HepG2 (cell line): ENCODE results near the gene KLK11. TPM values are rescaled to one million over a fixed set of nuclear protein-coding genes. Genes with fewer than 3 reads are reported as not detected.

ENCODE experiments used
- ATAC-seq: fragments of 200-7000 bp; cut with Tn5 transposase; 3 replicates; pipeline ENCODE4 v1.9.1; 2020; ENCODE audit warnings: mild to moderate bottlenecking, moderate library complexity
- BruUV-seq: library from RNA; stranded (reverse); fragments of 400-500 nt; replicated peaks from 2 replicates; lab custom pipeline; 2021; lab: Mats Ljungman, UMichigan
- CTCF ChIA-PET: fragments of 300-600 bp; formaldehyde crosslinking; extraction: SDS; loops from one replicate; lab custom pipeline; 2021; ENCODE audit warnings: low total read pairs, inconsistent platforms, low intra/inter-chr PET ratio; lab: Yijun Ruan, JAX
- POLR2A ChIA-PET: fragments of 350-600 bp; sonication (Branson Sonifier 250); formaldehyde crosslinking; loops from one replicate; lab custom pipeline; 2020; ENCODE audit warnings: antibody characterized with exemption, inconsistent platforms; lab: Yijun Ruan, JAX
- DNase-seq: peaks from one replicate; pipeline ENCODE4 v3.0.0-alpha.2; 2015; ENCODE audit warnings: low spot score
- FAIRE-seq: peaks from 3 replicates; lab custom pipeline; 2011; peaks lifted over from hg19 to GRCh38; lab: Jason Lieb, UNC
- H2AFZ ChIP-seq: one replicate; pipeline ENCODE4 v1.6.1; 2011; ENCODE audit warnings: low read length, inconsistent platforms
- H3K27ac ChIP-seq: fragments of 300-600 bp; 3 replicates; pipeline ENCODE4 v1.8.0; 2011; ENCODE audit warnings: mixed run types, mild to moderate bottlenecking, mixed read lengths, low read length, inconsistent platforms; ENCODE audit not compliant: insufficient read depth; ENCODE audit errors: extremely low read length
- H3K27me3 ChIP-seq, 2 experiments: fragments of 200-600 bp in 1 of 2; 2 replicates in 1 of 2; 3 replicates in 1 of 2; pipeline versions ENCODE4 v1.6.0 to v1.8.0; 2011; ENCODE audit warnings: low read length in 2 of 2, mild to moderate bottlenecking in 2 of 2, moderate library complexity in 2 of 2, inconsistent platforms in 1 of 2; ENCODE audit not compliant: insufficient read depth in 2 of 2, control insufficient read depth in 1 of 2
- H3K36me3 ChIP-seq, 2 experiments: fragments of 200-600 bp in 1 of 2; replicated peaks in 1 of 2; 2 replicates in 1 of 2; 3 replicates in 1 of 2; pipeline versions ENCODE4 v1.5.1 to v1.8.0; 2011; ENCODE audit warnings: low read length in 2 of 2, inconsistent platforms in 1 of 2; ENCODE audit not compliant: insufficient read depth in 2 of 2, control insufficient read depth in 1 of 2
- H3K4me1 ChIP-seq: 2 replicates; pipeline ENCODE4 v1.5.1; 2012; ENCODE audit warnings: low read length, inconsistent platforms; ENCODE audit not compliant: insufficient read depth
- H3K4me2 ChIP-seq: 2 replicates; pipeline ENCODE4 v1.6.0; 2011; ENCODE audit warnings: low read depth, low read length, inconsistent platforms
- H3K4me3 ChIP-seq, 3 experiments: fragments of 200-600 bp in 1 of 3; sonication (generic), shearing (Covaris generic) in 1 of 3; replicated peaks in 1 of 3; 2 replicates each; pipeline ENCODE4 v1.5.1; 2011 to 2016; ENCODE audit warnings: low read length in 3 of 3, inconsistent platforms in 2 of 3, low read depth in 2 of 3, mild to moderate bottlenecking in 2 of 3, control low read depth in 1 of 3, mixed read lengths in 1 of 3; ENCODE audit not compliant: insufficient read depth in 1 of 3
- H3K79me2 ChIP-seq: one replicate; pipeline ENCODE4 v1.6.1; 2011; ENCODE audit warnings: low read length, inconsistent platforms; ENCODE audit not compliant: insufficient read depth
- H3K9ac ChIP-seq: 2 replicates; pipeline ENCODE4 v1.6.0; 2011; ENCODE audit warnings: mild to moderate bottlenecking, low read depth, low read length, inconsistent platforms; ENCODE audit not compliant: insufficient read depth
- H3K9me3 ChIP-seq: 2 replicates; pipeline ENCODE4 v1.5.1; 2012; ENCODE audit warnings: mild to moderate bottlenecking, low read length
- H4K20me1 ChIP-seq: 2 replicates; pipeline ENCODE4 v1.6.0; 2011; ENCODE audit warnings: inconsistent platforms, mild to moderate bottlenecking, low read length, moderate library complexity; ENCODE audit not compliant: insufficient read depth
- ELF4 ChIP-seq: sonication (generic); formaldehyde crosslinking; IDR thresholded peaks from 2 replicates; pipeline ENCODE4 v1.5.0; 2020; ENCODE audit warnings: missing genetic modification reagents, mild to moderate bottlenecking, moderate library complexity, borderline replicate concordance
- HMG20A ChIP-seq: IDR thresholded peaks from 2 replicates; pipeline ENCODE4 v1.6.1; 2016; ENCODE audit warnings: borderline replicate concordance
- MEIS2 ChIP-seq: sonication (generic); formaldehyde crosslinking; IDR thresholded peaks from 2 replicates; pipeline ENCODE4 v1.9.0; 2021; ENCODE audit warnings: mild to moderate bottlenecking, missing genetic modification reagents
- MYNN ChIP-seq: sonication (generic); formaldehyde crosslinking; IDR thresholded peaks from 2 replicates; pipeline ENCODE4 v1.4.0; 2020; ENCODE audit warnings: mild to moderate bottlenecking, low read depth, missing genetic modification reagents
- PBX3 ChIP-seq: sonication (generic); formaldehyde crosslinking; IDR thresholded peaks from 2 replicates; pipeline ENCODE4 v1.8.1; 2023; ENCODE audit warnings: missing genetic modification reagents, inconsistent platforms, borderline replicate concordance
- SKIL ChIP-seq: sonication (generic); formaldehyde crosslinking; IDR thresholded peaks from 2 replicates; pipeline ENCODE4 v1.8.0; 2022; ENCODE audit warnings: missing genetic modification reagents, mild to moderate bottlenecking, moderate library complexity, borderline replicate concordance
- SNRNP70 ChIP-seq: fragments of 200-400 bp; formaldehyde crosslinking; IDR thresholded peaks from 2 replicates; pipeline ENCODE4 v1.6.1; 2017; ENCODE audit warnings: mild to moderate bottlenecking, low read depth, low read length, moderate library complexity
- WGBS: methylation state at CpG from one replicate; pipeline ENCODE4 v1.1.6; 2017; ENCODE audit warnings: low lambda C conversion rate; 5-methylcytosine and 5-hydroxymethylcytosine counted together
- in situ Hi-C: cut with HindIII; loops from 2 replicates; pipeline ENCODE4 v1.10.0; 2017; ENCODE audit warnings: low pct_unique_long_range_greater_than_20kb; ENCODE audit not compliant: extremely low pct_ligation_motif_present
- intact Hi-C: fragments of 100-400 bp; cut with micrococcal nuclease; formaldehyde crosslinking; loops from one replicate; pipeline ENCODE4 v1.10.0; 2022; ENCODE audit not compliant: unreplicated experiment
- polyA plus RNA-seq, 8 experiments: library from polyadenylated mRNA; depleted of rRNA in 3 of 8; stranded (reverse) in 7 of 8; unstranded in 1 of 8; fragments of >200 nt; fragmentation: Illumina TruSeq in 4 of 8; extraction: Trizol in 4 of 8; gene quantifications; 2 replicates each; pipeline versions ENCODE4 v1.2.1 to v1.2.3, GENCODE V29; 2011 to 2016; ENCODE audit warnings: low read depth in 4 of 8, missing spikeins in 1 of 8, mixed read lengths in 1 of 8; ENCODE audit not compliant: insufficient read depth in 1 of 8
- total RNA-seq, 5 experiments: library from RNA; depleted of rRNA; stranded (reverse); fragments of >200 nt; fragmentation: Illumina TruSeq; extraction: Trizol; gene quantifications; 2 replicates each; pipeline ENCODE4 v1.2.3, GENCODE V29; 2016; ENCODE audit warnings: low read depth in 1 of 5

The KLK11 gene
- total and polyA plus RNA-seq, 2 of the 13 experiments (the other 11 are each of a cell fraction or from before 2014, with no cell fraction given): not detected

GRCh38 chr19:51066393-51067186 is 40.2 kb upstream of the KLK11 start:
- CTCF ChIA-PET: no interaction called here
- Histone ChIP-seq H2AFZ (no peak overlapping the region), H3K4me1 (no peaks in the 10 kb centered on the region), H3K4me2 (no peak overlapping the region), H3K9ac (no peak overlapping the region), H3K79me2 (no peaks in the 10 kb centered on the region), H3K27me3 (peaks cover 0 to 3% of the 10 kb centered on the region in 2 experiments; a peak in 2 of 5 replicates), H3K27ac (no peak overlapping the region), H3K4me3 (no peak overlapping the region), H3K36me3 (no peaks in the 10 kb centered on the region), H3K9me3 (no peaks in the 10 kb centered on the region), H4K20me1 (no peaks in the 10 kb centered on the region)
- ATAC-seq (no peak), DNase-seq (no peak), FAIRE-seq (no peak)
- BruUV-seq: no TSS peak
- POLR2A ChIA-PET: no interaction called here
- intact Hi-C loops (no loop called here), in situ Hi-C loops (no loop called here)
- TF ChIP-seq SNRNP70 (no peak), ELF4 (CRISPR knock-in tag) (no peak), PBX3 (CRISPR knock-in tag) (no peak), SKIL (no peak), HMG20A (CRISPR knock-in tag) (no peak), MEIS2 (no peak), MYNN (CRISPR knock-in tag) (no peak)
- 26% methylated on average over 7 of the region's 7 CpGs for WGBS
